Activated CD4-positive, alpha-beta T cell treated with anti-CD3 and anti-CD28 coated beads for 24 hours (primary cell): ENCODE data around the gene ISG15.
"Not testable (repeated sequence)": the region's sequence is repeated elsewhere in the genome, so short reads cannot be mapped to it uniquely, and the experiment has no call there.

Source experiments
- DNase-seq, 2 donors: peaks; one replicate each; pipeline ENCODE4 v3.0.0-alpha.2; 2020; ENCODE audit warnings: low read depth in 2 of 2

The ISG15 gene

DNA sequence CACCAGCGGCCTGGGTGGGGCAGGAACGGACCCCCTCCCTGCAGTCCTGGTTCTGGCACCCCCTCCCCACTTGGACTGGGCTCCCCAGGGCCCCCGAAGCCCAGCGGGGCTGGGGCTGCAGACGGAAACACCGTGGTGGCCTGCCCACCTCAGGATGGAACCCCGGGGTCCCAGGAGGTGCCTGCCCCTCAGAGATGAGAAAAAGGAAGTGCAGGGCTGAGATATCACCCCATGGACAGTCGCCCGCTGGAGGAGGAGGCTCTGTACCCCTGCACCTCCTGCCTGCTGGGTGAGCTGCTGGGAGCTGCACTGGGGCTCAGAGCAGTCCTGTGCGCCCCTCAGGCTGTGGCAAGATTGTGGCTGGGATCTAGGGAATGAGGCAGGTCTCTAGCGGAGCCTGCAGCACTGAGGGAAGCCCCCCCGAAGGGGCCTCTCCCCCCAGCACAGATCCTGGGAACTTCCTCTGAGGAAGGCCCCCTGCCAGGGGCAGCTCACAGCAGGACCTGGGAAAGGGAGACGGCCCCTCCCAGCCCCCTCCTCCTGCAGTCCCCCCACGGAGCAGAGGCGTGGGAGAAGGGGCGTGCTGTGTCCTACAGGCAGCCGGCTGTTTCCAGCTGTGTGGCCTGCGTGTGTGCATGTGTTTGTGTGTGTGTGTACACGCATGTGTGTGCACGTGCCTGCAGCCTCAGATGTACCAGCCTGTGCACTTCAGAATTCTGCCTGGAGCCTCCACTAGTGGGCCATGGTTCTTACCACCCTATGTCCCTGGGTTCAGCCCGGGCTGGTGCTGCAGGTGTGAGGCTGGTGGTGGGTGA lies 13.5 kb downstream of the ISG15 start:
- DNase-seq, result no peak

DNA sequence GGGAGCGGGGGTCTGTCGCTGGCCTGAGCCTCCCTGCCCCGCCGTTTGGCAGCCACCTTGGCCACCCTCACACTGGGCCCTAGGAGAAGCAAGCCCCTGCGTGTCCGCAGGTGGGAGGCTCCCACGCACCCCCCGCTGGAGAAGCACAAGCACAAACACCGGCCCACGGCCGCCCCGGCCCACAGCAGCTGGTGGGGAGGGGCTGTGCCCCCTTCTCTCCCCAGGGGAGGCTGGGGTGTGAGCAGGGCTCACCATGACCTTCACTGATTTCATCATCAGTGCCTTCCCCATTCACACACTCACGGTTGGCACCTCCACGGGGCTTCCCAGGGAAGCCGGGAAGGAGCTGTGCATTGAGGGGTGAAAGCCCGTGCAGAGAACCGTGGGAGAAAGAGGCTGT lies 14.5 kb downstream of the ISG15 start:
- no peak for DNase-seq

DNA sequence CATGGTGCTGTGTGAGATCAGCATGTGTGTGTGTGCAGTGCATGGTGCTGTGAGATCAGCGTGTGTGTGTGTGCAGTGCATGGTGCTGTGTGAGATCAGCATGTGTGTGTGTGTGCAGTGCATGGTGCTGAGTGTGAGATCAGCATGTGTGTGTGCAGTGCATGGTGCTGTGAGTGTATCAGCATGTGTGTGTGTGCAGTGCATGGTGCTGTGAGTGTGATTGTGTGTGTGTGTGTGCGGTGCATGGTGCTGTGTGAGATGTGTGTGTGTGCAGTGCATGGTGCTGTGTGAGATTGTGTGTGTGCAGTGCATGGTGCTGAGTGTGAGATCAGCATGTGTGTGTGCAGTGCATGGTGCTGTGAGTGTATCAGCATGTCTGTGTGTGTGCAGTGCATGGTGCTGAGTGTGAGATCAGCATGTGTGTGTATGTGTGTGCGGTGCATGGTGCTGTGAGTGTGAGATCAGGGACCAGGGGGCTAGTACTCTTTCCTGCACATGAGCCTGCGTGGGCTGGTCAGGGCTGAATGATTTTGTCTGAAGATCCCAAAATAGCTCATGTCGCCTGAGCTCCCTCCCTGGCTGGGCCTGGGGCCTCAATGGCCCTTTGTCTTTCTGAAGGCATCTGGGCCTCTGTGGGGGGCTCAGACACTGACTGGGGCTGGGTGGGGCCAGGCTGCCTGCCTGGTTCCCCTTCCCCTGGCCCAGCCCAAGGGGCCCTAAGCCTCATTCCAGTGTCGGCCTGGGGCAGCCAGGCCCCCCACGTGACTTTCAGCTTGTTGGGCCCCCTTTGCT lies 17.8 kb downstream of the ISG15 start:
- not testable (repeated sequence) for DNase-seq

DNA sequence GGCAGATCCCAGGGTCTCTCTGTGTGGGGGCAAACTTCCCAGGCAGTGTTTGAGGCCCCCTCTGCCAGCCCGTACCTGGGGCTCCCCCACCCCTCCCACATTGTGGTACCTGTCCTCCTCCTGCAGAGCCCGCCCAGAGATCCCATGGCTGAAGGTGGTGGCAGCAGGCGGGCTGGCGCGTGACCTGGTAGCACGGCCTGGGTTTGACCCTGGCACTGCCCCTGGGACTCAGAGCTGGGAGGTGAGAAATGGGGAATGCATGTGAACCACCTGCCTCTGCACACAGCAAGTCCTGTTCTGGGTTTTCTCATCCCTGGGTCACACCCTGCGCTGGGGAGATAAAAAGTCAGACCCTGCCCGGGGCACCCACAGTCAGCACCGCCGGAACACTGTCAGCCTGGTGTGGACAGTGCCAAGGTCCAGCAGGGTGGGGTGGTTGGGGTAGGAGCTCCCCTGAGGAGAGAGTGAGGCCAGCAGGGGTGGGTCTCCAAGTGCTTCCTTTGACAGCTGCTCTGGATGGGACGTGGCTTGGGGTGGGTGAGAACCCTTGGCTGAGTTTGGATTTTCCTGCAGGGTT lies 18.4 kb downstream of the ISG15 start:
- no peak for DNase-seq

DNA sequence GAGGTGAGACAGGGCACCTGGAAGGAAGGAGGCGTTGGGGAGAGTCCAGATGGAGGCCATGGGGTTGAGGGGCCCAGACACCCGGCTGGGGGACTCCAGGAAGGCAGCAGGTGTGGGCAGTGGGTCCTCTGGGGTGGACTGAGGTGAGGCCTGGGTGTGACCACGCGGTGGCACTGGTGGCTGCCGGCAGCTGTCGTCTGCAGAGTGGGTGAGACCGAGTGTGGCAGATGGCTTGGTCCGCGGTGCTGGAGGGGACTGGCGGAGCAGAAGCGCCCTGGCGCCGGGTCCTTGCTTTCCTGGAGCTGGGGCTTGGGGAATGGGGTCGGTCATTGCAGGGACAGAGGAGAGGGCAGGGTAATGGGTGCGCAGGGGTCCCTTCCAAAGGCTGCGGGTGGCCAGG lies 19.1 kb downstream of the ISG15 start:
- no peak for DNase-seq

DNA sequence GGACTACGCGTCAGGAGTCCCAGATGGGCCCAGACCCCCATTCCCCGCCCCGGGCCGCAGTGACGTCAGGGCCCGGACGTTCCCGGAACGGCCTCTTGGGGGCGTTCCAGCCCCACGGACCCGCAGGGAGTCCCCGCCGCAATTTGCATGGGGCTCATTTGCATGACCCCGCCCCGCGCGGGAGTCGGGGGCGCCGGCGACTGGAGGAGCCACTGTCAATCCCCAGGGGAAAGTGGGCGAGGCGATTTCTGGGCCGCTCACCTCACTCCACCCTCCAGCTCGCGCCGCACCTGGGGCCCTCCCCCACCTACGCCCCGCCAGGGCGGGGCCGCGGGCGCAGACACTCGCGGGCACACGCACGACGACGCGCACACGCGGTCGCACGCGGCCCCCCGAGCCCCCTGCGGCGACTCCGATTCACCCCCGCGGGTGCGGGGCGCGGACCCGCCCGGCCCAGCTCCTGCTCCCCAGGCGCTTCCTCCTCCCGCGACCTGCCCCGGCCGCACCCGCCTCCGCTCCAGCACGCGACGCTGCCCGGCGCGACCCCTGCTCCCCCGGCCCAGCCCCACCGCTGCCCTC lies 19.8 kb downstream of the ISG15 start:
- peak; percentile 85 to 87 for DNase-seq

DNA sequence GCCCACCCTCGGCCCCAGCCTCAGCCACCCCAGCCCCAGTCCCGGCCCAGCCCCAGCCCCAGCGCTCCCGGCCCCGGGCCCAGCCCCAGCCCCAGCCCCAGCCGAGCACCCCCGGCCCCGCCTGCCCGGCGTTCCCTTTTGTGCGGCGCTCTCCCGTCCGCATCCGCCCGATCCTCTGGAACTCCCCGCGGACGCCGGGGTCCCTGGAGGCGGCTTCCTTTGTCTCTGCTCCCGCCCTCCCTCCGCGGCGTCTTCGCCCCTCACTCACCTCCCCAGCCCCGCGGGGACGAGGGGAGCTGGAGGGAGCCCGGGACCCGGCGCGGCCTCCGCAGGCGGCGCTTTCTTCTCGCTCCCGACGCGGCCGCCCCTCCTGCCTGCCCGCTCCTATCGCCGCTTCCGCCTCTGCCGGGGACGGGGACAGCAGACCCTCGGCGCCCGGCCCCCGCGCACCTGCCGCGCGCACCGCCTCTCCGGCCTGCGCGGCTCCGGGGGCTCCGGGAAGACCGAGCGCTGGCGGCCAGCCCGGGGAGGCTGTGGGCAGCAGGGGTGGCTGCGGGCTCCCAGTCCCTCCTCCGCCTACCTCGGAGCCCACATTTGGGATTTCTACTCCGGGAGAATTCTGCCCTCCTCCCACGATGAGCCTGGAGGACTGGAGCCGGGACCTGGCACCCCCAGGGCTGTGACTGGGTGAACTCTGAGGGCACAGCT lies 20.6 kb downstream of the ISG15 start:
- no peak for DNase-seq

DNA sequence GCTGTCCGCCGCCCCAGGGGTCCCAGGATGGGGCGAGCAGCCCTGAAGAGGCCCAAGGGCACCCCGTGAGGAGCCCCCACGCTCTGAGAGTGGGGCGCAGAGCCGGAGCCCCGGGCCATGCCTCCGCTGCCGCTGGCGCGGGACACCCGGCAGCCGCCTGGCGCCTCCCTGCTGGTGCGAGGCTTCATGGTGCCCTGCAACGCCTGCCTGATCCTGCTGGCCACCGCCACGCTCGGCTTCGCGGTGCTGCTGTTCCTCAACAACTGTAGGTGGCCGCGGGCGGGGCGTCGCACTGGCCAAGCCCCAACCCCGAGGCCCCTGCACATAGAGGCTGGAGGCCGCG lies 21.1 kb downstream of the ISG15 start:
- no peak for DNase-seq

DNA sequence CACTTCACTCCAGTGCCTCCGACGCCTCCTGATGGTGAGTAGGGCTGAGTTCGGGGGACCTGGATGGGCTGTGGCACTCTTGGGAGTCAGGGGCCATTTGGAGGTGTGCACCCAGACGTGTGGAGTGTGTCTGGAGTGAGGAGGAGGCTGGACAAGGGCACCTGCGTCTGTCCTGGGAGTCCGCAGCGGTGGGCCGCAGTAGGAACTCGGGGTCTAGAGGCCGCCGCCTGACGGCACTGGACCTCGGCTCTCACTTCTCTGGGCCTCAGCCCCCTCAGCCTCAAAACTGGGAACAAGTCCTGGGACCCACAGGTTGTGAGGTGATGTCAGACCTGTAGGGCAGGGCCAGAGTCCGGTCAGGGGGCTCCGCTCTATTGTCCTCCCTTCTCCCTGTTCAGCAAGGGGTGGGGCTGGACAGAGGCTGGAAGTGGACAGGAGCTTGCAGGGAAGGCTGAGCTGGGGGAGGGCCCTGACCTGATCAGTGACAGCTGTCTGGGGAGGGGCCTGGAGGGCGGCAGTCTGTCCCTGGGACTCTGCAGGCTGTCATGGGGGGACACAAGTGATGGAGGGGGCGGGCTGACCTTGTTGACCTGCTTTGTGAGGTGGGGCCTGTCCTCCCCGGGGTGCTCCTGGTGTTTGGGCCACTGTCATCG lies 22.1 kb downstream of the ISG15 start:
- DNase-seq, result no peak

DNA sequence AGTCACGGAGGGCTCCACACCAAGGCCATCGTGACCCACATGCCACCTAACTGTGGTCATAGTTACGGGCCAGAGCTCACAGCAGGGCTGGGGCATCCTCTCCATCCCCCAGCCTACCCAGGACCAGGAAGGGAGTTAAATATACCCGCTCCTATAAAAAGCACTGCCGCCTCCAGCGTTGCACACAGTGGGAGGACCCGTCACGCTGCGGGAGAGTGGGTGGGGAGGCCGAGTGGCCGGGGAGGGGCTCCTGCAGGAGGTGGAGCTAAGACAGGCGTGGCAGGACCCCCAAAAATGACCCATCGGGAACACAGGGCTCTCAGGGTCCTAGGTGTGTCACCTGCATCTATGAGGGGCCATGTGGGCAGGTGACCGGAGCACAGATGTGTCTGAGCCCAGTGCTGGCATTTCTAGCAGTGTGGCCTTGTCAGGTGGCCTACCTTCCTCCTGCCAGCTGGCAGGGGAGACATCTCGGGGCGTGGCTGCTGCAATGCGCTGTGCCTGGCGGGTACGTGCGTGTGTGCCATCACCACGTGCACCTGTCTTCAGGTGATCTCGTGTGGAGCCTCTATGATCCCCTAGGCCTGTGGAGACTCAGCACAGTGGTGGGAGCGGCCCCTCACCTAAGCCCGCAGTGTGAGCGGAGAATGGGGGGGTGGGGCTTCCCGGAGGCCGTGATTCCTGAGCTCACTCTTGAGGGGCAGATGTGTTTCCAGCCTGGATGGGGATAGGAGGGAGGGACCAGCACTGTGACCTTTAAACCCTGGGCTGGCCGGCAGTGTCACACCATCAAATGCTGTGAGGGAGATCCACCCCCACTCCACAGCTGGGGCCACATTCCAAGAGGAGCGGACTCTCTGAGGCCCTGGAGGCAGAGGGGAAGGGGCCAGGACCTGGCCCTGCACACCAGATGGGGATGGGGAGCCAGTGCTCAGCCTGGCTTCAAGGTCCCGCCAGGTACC lies 24.4 kb downstream of the ISG15 start:
- no peak for DNase-seq

DNA sequence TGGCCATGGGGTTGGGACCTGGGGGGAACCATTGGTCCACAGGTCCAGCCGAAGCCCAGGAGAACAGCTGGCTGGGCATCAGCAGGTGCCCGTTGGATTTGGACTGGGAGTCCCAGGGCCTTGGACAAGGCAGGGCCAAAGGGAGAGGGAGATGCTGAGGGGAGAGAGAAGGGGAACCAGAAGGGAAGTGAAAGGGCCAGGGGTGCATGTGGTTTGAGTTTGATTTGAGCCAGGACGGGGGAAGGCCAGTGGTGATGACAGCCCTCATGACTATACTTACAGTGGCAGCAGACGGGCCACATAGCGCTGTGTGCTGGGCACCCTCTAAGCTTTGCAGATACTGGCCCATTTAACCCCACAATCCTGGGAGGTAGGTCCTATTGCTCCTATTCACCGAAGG lies 25.4 kb downstream of the ISG15 start:
- DNase-seq, result no peak

DNA sequence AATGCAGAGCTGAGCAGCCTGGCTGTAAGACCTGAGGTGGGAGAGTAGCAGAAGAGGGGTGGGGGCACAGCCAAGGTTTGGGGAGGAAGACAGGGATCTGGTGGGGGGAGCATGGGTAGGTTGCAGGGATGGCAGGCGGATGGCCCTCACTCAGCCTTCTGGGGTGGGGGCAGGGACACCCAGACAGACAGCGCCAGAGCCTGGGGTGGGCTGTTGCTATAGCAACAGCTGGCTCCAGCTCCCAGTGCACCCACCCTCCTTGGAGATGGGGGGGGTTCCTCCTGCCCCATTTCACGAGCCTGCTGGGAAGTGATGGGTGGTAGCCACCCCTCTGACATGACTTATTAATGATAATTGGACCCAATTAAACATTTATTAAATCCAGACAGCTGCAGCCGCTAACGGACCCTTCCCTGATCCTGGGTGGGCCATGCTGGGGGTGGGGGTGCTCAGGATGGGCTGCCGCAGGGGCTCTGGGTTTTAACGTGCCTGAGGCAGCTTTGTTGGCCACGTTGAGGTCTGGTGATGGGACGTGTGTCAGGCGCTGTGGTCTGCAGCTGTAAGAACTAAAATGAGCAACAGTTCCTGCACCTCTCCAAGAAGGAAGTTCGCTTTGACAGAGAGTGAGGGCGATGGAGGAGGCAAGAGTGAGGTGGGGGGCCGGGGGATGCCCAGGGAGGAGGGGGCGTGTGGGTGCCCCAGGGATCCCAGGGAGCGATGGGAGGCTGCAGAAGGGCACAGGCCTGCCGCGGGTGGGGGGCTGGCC lies 26.0 kb downstream of the ISG15 start:
- no peak for DNase-seq

DNA sequence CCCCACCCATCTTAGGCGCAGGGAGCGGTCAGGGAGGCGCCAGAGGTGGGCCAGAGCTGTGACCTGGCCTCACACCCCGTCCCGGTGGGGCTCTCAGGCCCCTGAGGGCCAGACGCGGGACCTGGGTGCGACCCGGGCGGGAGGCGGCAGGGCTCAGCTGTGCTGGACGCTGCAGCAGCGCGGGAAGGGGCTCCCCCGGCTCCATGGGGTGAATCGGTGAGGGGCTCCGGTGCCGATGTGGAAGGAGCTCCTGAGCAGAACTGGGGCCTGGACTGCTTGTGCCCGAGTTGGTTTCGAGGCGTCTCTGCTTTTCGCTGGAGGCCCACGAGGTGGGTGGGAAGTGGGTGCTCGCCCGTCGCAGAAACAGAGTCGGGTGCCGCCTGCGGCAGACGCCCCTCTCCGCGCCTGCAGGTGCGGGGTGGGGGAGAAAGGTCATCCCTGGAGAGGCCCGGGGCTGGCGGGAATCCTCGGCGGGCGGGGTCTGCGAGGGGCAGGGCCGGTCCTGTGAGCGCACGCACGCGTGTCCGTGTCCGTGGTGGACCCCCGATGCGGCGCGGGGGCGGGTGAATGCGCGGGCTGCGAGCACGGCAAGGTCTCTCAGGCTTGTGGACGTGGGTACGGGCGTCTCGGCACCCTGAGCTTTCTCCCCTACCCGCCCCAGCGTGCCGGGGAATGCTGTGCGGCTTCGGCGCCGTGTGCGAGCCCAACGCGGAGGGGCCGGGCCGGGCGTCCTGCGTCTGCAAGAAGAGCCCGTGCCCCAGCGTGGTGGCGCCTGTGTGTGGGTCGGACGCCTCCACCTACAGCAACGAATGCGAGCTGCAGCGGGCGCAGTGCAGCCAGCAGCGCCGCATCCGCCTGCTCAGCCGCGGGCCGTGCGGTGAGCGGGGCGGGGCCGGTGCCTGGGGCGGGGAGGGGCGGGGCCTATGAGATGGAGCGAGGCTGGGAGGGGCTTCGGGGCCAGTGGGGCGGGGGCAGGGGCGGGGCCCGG lies 27.0 kb downstream of the ISG15 start:
- peak; percentile 61 to 68 for DNase-seq

DNA sequence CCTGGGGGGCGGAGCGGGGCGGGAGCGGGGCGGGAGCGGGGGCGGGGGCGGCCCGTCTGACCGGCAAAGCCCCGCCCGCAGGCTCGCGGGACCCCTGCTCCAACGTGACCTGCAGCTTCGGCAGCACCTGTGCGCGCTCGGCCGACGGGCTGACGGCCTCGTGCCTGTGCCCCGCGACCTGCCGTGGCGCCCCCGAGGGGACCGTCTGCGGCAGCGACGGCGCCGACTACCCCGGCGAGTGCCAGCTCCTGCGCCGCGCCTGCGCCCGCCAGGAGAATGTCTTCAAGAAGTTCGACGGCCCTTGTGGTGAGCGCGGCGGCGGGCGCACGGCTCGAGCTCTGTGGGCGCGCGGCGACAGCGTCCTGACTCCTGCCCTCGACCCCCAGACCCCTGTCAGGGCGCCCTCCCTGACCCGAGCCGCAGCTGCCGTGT lies 27.8 kb downstream of the ISG15 start:
- no peak for DNase-seq

DNA sequence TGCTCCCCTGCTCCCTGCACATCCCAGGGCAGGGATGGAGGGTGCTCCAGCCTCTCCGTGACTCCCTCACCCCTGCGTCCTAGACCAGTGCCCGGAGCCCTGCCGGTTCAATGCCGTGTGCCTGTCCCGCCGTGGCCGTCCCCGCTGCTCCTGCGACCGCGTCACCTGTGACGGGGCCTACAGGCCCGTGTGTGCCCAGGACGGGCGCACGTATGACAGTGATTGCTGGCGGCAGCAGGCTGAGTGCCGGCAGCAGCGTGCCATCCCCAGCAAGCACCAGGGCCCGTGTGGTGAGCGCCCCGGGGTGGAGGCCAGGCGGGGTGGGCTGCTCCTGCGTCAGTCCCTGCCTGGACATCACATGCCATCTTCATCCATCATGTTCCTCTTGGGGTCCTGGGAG lies 28.6 kb downstream of the ISG15 start:
- DNase-seq, result no peak

DNA sequence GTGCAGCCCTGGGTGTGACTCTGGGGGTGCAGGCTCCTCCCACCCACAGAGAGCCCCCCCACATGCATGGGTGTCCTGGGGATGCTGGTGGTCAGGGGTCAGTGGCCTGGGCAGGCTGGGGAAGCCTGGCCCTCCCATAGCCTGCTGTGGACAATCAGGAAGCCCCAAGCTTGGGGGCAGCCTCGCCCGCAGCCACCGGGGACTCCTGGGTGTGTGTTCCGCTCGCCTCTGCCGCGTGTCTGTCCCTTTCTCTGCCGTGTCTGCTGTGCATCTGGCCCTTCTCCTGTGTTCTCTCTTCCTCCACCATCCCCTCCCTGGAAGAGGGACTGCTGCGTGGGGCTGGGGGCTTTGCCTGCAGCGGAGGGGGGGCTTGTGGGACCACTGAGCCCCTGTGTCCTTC lies 29.5 kb downstream of the ISG15 start:
- DNase-seq, result no peak

DNA sequence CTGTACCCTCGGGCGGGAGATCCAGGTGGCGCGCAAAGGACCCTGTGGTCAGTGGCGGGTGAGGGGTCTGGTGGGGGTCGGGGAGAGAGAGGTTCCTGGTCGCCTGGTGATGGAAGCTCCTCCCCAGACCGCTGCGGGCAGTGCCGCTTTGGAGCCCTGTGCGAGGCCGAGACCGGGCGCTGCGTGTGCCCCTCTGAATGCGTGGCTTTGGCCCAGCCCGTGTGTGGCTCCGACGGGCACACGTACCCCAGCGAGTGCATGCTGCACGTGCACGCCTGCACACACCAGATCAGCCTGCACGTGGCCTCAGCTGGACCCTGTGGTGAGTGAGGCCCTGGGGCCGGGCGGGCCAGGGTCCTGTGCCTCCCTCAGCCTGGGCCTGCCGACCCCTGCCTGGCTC lies 30.1 kb downstream of the ISG15 start:
- no peak for DNase-seq

DNA sequence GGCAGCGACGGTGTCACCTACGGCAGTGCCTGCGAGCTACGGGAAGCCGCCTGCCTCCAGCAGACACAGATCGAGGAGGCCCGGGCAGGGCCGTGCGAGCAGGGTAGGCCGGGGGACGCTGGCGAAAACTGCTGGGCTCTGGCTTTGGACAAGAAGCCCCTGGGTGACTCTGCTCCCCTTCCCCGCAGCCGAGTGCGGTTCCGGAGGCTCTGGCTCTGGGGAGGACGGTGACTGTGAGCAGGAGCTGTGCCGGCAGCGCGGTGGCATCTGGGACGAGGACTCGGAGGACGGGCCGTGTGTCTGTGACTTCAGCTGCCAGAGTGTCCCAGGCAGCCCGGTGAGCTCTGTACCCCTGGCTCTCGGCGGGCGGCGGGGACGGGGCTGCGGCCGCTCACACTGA lies 30.6 kb downstream of the ISG15 start:
- DNase-seq, result no peak
